ENCODE results near the gene FAM13A.

The FAM13A gene

GRCh38 chr4:88702782-88703181 is 354.2 kb downstream of the FAM13A start:
- no peak for DNase-seq

GRCh38 chr4:88698519-88698918 is 358.5 kb downstream of the FAM13A start:
- no peak for DNase-seq

- peak; percentile 69 for DNase-seq
Measured at GRCh38 chr4:88697588-88698329, 359.2 kb downstream of the FAM13A start, which contains the start of gene NAP1L5. Gene NAP1L5, minus strand, starts transcription at chr4:88697829. Its CDS starts 75 bp downstream, at chr4:88697754.

GRCh38 chr4:88697141-88697540 is 359.8 kb downstream of the FAM13A start:
- peak; percentile 15 for DNase-seq

GRCh38 chr4:88696630-88697029 is 360.4 kb downstream of the FAM13A start:
- no peak for DNase-seq

GRCh38 chr4:88693792-88694191 is 363.2 kb downstream of the FAM13A start:
- DNase-seq = no peak

GRCh38 chr4:88690355-88690754 is 366.6 kb downstream of the FAM13A start:
- DNase-seq = no peak

- no peak for DNase-seq
Measured at GRCh38 chr4:88681209-88681608, 375.8 kb downstream of the FAM13A start.
